ENCODE results near the gene LYZL1. TPM values are rescaled to one million over a fixed set of nuclear protein-coding genes. Genes with fewer than 3 reads are reported as not detected.
"Not testable (repeated sequence)": the region's sequence is repeated elsewhere in the genome, so short reads cannot be mapped to it uniquely, and the experiment has no call there.

Gene LYZL1
- total RNA-seq = not detected

- not testable (repeated sequence) for DNase-seq
These were observed at the start of gene LYZL1 for GRCh38 chr10:29288906-29289305. Gene LYZL1, plus strand, starts transcription at chr10:29289070. Its CDS starts 2,798 bp downstream, at chr10:29291868.

GRCh38 chr10:29239569-29240472 lies 49.0 kb upstream of the LYZL1 start:
- DNase-seq = no peak

- no peak for DNase-seq
These were observed 47.7 kb upstream of the LYZL1 start for GRCh38 chr10:29240986-29241660.

- no peak for DNase-seq
These were observed 46.9 kb upstream of the LYZL1 start for GRCh38 chr10:29241925-29242324.

GRCh38 chr10:29243066-29243465 lies 45.8 kb upstream of the LYZL1 start:
- no peak for DNase-seq

- DNase-seq = no peak
These were observed 45.1 kb upstream of the LYZL1 start for GRCh38 chr10:29243750-29244149.

- DNase-seq = no peak
These were observed 43.9 kb upstream of the LYZL1 start for GRCh38 chr10:29244978-29245377.

GRCh38 chr10:29245476-29245875 lies 43.4 kb upstream of the LYZL1 start:
- no peak for DNase-seq

GRCh38 chr10:29246449-29246848 lies 42.4 kb upstream of the LYZL1 start:
- DNase-seq = no peak

- DNase-seq = no peak
These were observed 40.7 kb upstream of the LYZL1 start for GRCh38 chr10:29248158-29248557.

- no peak for DNase-seq
These were observed 39.9 kb upstream of the LYZL1 start for GRCh38 chr10:29249018-29249417.

GRCh38 chr10:29250066-29250465 lies 38.8 kb upstream of the LYZL1 start:
- DNase-seq = no peak

- peak; percentile 72 for DNase-seq
These were observed 35.8 kb upstream of the LYZL1 start for GRCh38 chr10:29252811-29253689.

GRCh38 chr10:29253690-29254029 lies 35.2 kb upstream of the LYZL1 start:
- DNase-seq = no peak

GRCh38 chr10:29254123-29255046 lies 34.5 kb upstream of the LYZL1 start:
- no peak for DNase-seq

- no peak for DNase-seq
These were observed 33.8 kb upstream of the LYZL1 start for GRCh38 chr10:29255104-29255503.

GRCh38 chr10:29256019-29256418 lies 32.9 kb upstream of the LYZL1 start:
- no peak for DNase-seq

- DNase-seq = no peak
These were observed 32.3 kb upstream of the LYZL1 start for GRCh38 chr10:29256586-29256985.

GRCh38 chr10:29257106-29257783 lies 31.6 kb upstream of the LYZL1 start:
- peak; percentile 37 for DNase-seq

- DNase-seq = no peak
These were observed 31.1 kb upstream of the LYZL1 start for GRCh38 chr10:29257784-29258135.

GRCh38 chr10:29259498-29259897 lies 29.4 kb upstream of the LYZL1 start:
- no peak for DNase-seq

Measured in skin of body (tissue), 2 donors.